Parathyroid adenoma (tissue), 2 donors: ENCODE results near the gene AFF3.
A peak's percentile ranks its signal among the peaks of the same experiment; 100 is the strongest.

Experiments used
- H2AFZ ChIP-seq: fragments of 300-600 bp; sonication (generic); one replicate; pipeline ENCODE4 v1.7.0; 2017; ENCODE audit warnings: antibody characterized with exemption, mild to moderate bottlenecking
- H3K27ac ChIP-seq: fragments of 300-600 bp; sonication (generic); one replicate; pipeline ENCODE4 v1.7.0; 2017
- H3K27me3 ChIP-seq: fragments of 300-600 bp; sonication (generic); one replicate; pipeline ENCODE4 v1.7.0; 2017; ENCODE audit warnings: low read length; ENCODE audit not compliant: control insufficient read depth, insufficient read depth
- H3K36me3 ChIP-seq: fragments of 300-600 bp; sonication (generic); one replicate; pipeline ENCODE4 v1.7.0; 2017; ENCODE audit warnings: low read length; ENCODE audit not compliant: control insufficient read depth, insufficient read depth
- H3K4me1 ChIP-seq: fragments of 300-600 bp; sonication (generic); one replicate; pipeline ENCODE4 v1.7.0; 2017; ENCODE audit warnings: control low read depth
- H3K4me2 ChIP-seq: fragments of 300-600 bp; sonication (generic); one replicate; pipeline ENCODE4 v1.7.0; 2017; ENCODE audit warnings: low read length
- H3K4me3 ChIP-seq: fragments of 300-600 bp; sonication (generic); one replicate; pipeline ENCODE4 v1.7.0; 2017; ENCODE audit warnings: low read depth, low read length
- H3K79me2 ChIP-seq: fragments of 300-600 bp; sonication (generic); one replicate; pipeline ENCODE4 v1.7.0; 2017; ENCODE audit warnings: control low read depth
- H3K9ac ChIP-seq: fragments of 300-600 bp; sonication (generic); one replicate; pipeline ENCODE4 v1.7.0; 2017; ENCODE audit warnings: mild to moderate bottlenecking
- H3K9me3 ChIP-seq: fragments of 300-600 bp; sonication (generic); one replicate; pipeline ENCODE4 v1.7.0; 2017; ENCODE audit warnings: low read length; ENCODE audit not compliant: control insufficient read depth
- TF ChIP-seq, protein P1 (sequence below): fragments of 300-600 bp; sonication (generic); IDR thresholded peaks from one replicate; pipeline ENCODE4 v1.7.0; 2017; ENCODE audit warnings: antibody characterized with exemption, mild to moderate bottlenecking
- donor health status: primary hyperparathyroidism.

The AFF3 gene

DNA sequence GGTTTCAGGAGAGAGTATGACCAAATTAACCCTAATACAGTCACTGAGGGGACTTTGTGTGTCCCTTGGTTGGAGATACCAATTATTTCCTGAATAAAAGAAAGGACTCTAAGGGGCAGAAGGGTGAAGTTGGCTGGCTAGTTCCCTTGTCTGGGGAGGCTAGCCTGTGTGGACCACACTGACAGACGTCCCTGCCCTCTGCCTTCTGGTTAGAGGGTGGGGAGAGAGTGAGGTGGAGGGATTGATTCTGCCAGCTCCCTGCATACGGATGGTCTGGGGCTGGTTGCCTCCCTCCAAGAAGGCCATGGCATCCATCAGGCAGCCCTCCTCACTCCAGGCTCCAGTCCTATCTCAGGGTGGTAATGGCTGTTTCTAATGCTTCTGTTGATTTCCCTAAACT is 37.4 kb upstream of the AFF3 start:
- Histone ChIP-seq H3K9ac (no peak overlapping the region), H3K4me3 (no peak overlapping the region), H3K27me3 (no peaks in the 10 kb centered on the region), H3K27ac (no peak overlapping the region), H3K36me3 (no peaks in the 10 kb centered on the region), H3K9me3 (no peaks in the 10 kb centered on the region), H3K4me1 (no peaks in the 10 kb centered on the region), H2AFZ (peak overlapping the region; percentile 32), H3K79me2 (no peaks in the 10 kb centered on the region), H3K4me2 (no peak overlapping the region)
- TF ChIP-seq, protein P1, sequence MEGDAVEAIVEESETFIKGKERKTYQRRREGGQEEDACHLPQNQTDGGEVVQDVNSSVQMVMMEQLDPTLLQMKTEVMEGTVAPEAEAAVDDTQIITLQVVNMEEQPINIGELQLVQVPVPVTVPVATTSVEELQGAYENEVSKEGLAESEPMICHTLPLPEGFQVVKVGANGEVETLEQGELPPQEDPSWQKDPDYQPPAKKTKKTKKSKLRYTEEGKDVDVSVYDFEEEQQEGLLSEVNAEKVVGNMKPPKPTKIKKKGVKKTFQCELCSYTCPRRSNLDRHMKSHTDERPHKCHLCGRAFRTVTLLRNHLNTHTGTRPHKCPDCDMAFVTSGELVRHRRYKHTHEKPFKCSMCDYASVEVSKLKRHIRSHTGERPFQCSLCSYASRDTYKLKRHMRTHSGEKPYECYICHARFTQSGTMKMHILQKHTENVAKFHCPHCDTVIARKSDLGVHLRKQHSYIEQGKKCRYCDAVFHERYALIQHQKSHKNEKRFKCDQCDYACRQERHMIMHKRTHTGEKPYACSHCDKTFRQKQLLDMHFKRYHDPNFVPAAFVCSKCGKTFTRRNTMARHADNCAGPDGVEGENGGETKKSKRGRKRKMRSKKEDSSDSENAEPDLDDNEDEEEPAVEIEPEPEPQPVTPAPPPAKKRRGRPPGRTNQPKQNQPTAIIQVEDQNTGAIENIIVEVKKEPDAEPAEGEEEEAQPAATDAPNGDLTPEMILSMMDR: no peak

- H3K27ac ChIP-seq: no peak overlapping the region
- H3K9ac ChIP-seq: no peak overlapping the region
- H3K4me2 ChIP-seq: no peak overlapping the region
- H3K36me3 ChIP-seq: no peaks in the 10 kb centered on the region
- H2AFZ ChIP-seq: peak overlapping the region; percentile 20
- H3K4me1 ChIP-seq: no peaks in the 10 kb centered on the region
- TF ChIP-seq, protein P1: no peak
- no peaks in the 10 kb centered on the region for H3K27me3 ChIP-seq
- H3K4me3 ChIP-seq: no peak overlapping the region
- no peaks in the 10 kb centered on the region for H3K9me3 ChIP-seq
- H3K79me2 ChIP-seq: no peaks in the 10 kb centered on the region
Observed at GRCh38 chr2:100178864-100179263, 36.5 kb upstream of the AFF3 start.

- no peak overlapping the region for H3K9ac ChIP-seq
- no peak overlapping the region for H3K4me2 ChIP-seq
- TF ChIP-seq, protein P1: peak; percentile 47
Observed at GRCh38 chr2:100178085-100178788, 35.8 kb upstream of the AFF3 start.

GRCh38 chr2:100176925-100177324 is 34.5 kb upstream of the AFF3 start:
- H3K4me2 ChIP-seq: no peak overlapping the region
- no peaks in the 10 kb centered on the region for H3K27me3 ChIP-seq
- H3K9me3 ChIP-seq: no peaks in the 10 kb centered on the region
- no peak overlapping the region for H2AFZ ChIP-seq
- no peaks in the 10 kb centered on the region for H3K36me3 ChIP-seq
- no peak overlapping the region for H3K27ac ChIP-seq
- H3K4me3 ChIP-seq: no peak overlapping the region
- H3K79me2 ChIP-seq: no peaks in the 10 kb centered on the region
- TF ChIP-seq, protein P1: no peak
- no peaks in the 10 kb centered on the region for H3K4me1 ChIP-seq
- H3K9ac ChIP-seq: no peak overlapping the region

More at GRCh38 chr2:100178085-100178788, 35.8 kb upstream of the AFF3 start:
- peak overlapping the region; percentile 56 for H2AFZ ChIP-seq
- H3K9me3 ChIP-seq: no peaks in the 10 kb centered on the region
- no peak overlapping the region for H3K4me3 ChIP-seq
- no peaks in the 10 kb centered on the region for H3K4me1 ChIP-seq
- no peak overlapping the region for H3K27ac ChIP-seq
- no peaks in the 10 kb centered on the region for H3K27me3 ChIP-seq
- H3K79me2 ChIP-seq: no peaks in the 10 kb centered on the region
- H3K36me3 ChIP-seq: no peaks in the 10 kb centered on the region

DNA sequence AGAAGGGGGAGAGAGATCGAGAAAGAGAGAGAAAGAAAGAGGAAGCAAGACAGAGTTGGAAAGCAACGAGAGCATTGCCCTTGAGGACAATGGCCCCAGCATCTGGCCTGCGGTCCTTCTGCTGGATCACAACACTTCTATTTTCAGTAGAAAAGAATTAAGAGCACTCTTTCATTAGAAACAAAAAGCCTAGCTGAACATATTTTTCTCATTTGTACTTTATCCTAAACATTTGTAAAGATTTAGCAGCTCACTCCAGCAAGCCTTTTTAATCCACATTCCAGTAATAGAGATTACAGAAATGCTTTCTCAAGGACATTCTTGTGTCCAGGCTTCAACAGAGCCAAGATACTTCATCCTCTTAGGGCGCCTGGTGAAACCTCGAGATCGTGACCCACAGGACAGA is 31.6 kb upstream of the AFF3 start:
- no peak overlapping the region for H3K4me3 ChIP-seq
- H3K27ac ChIP-seq: no peak overlapping the region
- H3K4me1 ChIP-seq: no peaks in the 10 kb centered on the region
- H3K9me3 ChIP-seq: no peaks in the 10 kb centered on the region
- no peak overlapping the region for H3K9ac ChIP-seq
- H3K36me3 ChIP-seq: no peaks in the 10 kb centered on the region
- no peaks in the 10 kb centered on the region for H3K79me2 ChIP-seq
- TF ChIP-seq, protein P1: no peak
- no peak overlapping the region for H2AFZ ChIP-seq
- H3K4me2 ChIP-seq: no peak overlapping the region
- no peaks in the 10 kb centered on the region for H3K27me3 ChIP-seq
